Neuronal stem cell (in vitro differentiated cells): ENCODE data around the gene KIAA1328.
A peak's percentile ranks its signal among the peaks of the same experiment; 100 is the strongest.

Experiments
- DNase-seq: peaks from one replicate; pipeline ENCODE4 v3.0.0-alpha.2; 2013; ENCODE audit warnings: low spot score
- H2AFZ ChIP-seq: one replicate; pipeline ENCODE4 v1.6.1; 2013; ENCODE audit warnings: mild to moderate bottlenecking, low read length, inconsistent platforms
- H2AK5ac ChIP-seq: 2 replicates; pipeline ENCODE4 v1.6.1; 2013; ENCODE audit warnings: low read depth, mild to moderate bottlenecking, inconsistent platforms, low read length, moderate library complexity, mixed read lengths
- H2BK120ac ChIP-seq: 2 replicates; pipeline ENCODE4 v1.6.1; 2013; ENCODE audit warnings: low read depth, mild to moderate bottlenecking, inconsistent platforms, low read length, moderate library complexity, mixed read lengths
- H2BK12ac ChIP-seq: one replicate; pipeline ENCODE4 v1.6.1; 2013; ENCODE audit warnings: low read length, inconsistent platforms
- H2BK15ac ChIP-seq: 2 replicates; pipeline ENCODE4 v1.6.1; 2013; ENCODE audit warnings: mild to moderate bottlenecking, low read length, inconsistent platforms, mixed read lengths
- H2BK5ac ChIP-seq: one replicate; pipeline ENCODE4 v1.6.1; 2013; ENCODE audit warnings: inconsistent platforms, mild to moderate bottlenecking, low read length, moderate library complexity
- H3K14ac ChIP-seq: one replicate; pipeline ENCODE4 v1.6.1; 2013; ENCODE audit warnings: low read length, inconsistent platforms
- H3K18ac ChIP-seq: 2 replicates; pipeline ENCODE4 v1.6.1; 2013; ENCODE audit warnings: low read length, inconsistent platforms
- H3K23ac ChIP-seq: 2 replicates; pipeline ENCODE4 v1.6.1; 2013; ENCODE audit warnings: low read depth, mild to moderate bottlenecking, mixed read lengths, low read length, inconsistent platforms; ENCODE audit not compliant: poor library complexity
- H3K27ac ChIP-seq: replicated peaks from 3 replicates; pipeline ENCODE4 v1.5.1; 2013; ENCODE audit warnings: low read length, inconsistent platforms
- H3K27me3 ChIP-seq, 3 experiments: 2 replicates each; pipeline ENCODE4 v1.6.1; 2013; ENCODE audit warnings: low read length in 3 of 3, mild to moderate bottlenecking in 2 of 3, inconsistent platforms in 1 of 3, low read depth in 1 of 3, mixed read lengths in 1 of 3, moderate library complexity in 1 of 3; ENCODE audit not compliant: control insufficient read depth in 3 of 3, insufficient read depth in 3 of 3
- H3K36me3 ChIP-seq, 2 donors: replicated peaks in 1 of 2; 2 replicates each; pipeline ENCODE4 v1.6.1; 2013; ENCODE audit warnings: low read length in 2 of 2; ENCODE audit not compliant: control insufficient read depth in 2 of 2, insufficient read depth in 2 of 2
- H3K4ac ChIP-seq: 2 replicates; pipeline ENCODE4 v1.6.1; 2013; ENCODE audit warnings: inconsistent platforms, mild to moderate bottlenecking, low read length, moderate library complexity
- H3K4me1 ChIP-seq, 2 donors: 1 replicate in 1 of 2; 2 replicates in 1 of 2; pipeline ENCODE4 v1.6.1; 2013; ENCODE audit warnings: low read length in 2 of 2, low read depth in 1 of 2; ENCODE audit not compliant: control insufficient read depth in 2 of 2, insufficient read depth in 1 of 2
- H3K4me2 ChIP-seq: one replicate; pipeline ENCODE4 v1.6.1; 2013; ENCODE audit warnings: mild to moderate bottlenecking, low read length, inconsistent platforms; ENCODE audit not compliant: insufficient read depth, poor library complexity, severe bottlenecking
- H3K4me3 ChIP-seq, 2 donors: 2 replicates each; pipeline ENCODE4 v1.5.1; 2013; ENCODE audit warnings: low read length in 2 of 2, mild to moderate bottlenecking in 2 of 2, inconsistent platforms in 1 of 2, moderate library complexity in 1 of 2
- H3K79me1 ChIP-seq: one replicate; pipeline ENCODE4 v1.6.1; 2013; ENCODE audit warnings: low read depth, mild to moderate bottlenecking, inconsistent platforms, low read length, moderate library complexity
- H3K9ac ChIP-seq: one replicate; pipeline ENCODE4 v1.6.1; 2013; ENCODE audit warnings: mild to moderate bottlenecking, low read depth, low read length, inconsistent platforms; ENCODE audit not compliant: poor library complexity
- H3K9me3 ChIP-seq, 2 donors: replicated peaks in 1 of 2; 2 replicates each; pipeline versions ENCODE3 to v1.6.1; 2013; ENCODE audit warnings: low read length in 2 of 2, mild to moderate bottlenecking in 2 of 2, inconsistent platforms in 1 of 2, low read depth in 1 of 2, mixed read lengths in 1 of 2, moderate library complexity in 1 of 2; ENCODE audit not compliant: control insufficient read depth in 2 of 2, insufficient read depth in 1 of 2
- H4K8ac ChIP-seq: one replicate; pipeline ENCODE4 v1.6.1; 2013; ENCODE audit warnings: low read depth, mild to moderate bottlenecking, inconsistent platforms, low read length, moderate library complexity
- H4K91ac ChIP-seq: one replicate; pipeline ENCODE4 v1.6.1; 2013; ENCODE audit warnings: low read length, low read depth, mild to moderate bottlenecking, inconsistent platforms; ENCODE audit not compliant: poor library complexity
- WGBS, 2 donors: extraction: QIAGEN DNeasy Blood & Tissue Kit; methylation state at CpG; one replicate each; pipeline ENCODE4 v1.1.7; 2013; ENCODE audit warnings: missing lambda C conversion rate in 2 of 2, mixed read lengths in 1 of 2; ENCODE audit not compliant: insufficient read length in 2 of 2, insufficient replicate concordance in 1 of 2; ENCODE audit errors: extremely low coverage in 2 of 2; 5-methylcytosine and 5-hydroxymethylcytosine counted together

KIAA1328 gene

GRCh38 chr18:37261988-37262387, 433.1 kb downstream of the KIAA1328 start:
- Histone ChIP-seq H2AFZ (no peak overlapping the region), H3K14ac (no peak overlapping the region), H2AK5ac (peak overlapping the region; percentile 67), H3K36me3 (peaks cover 0 to 3% of the 10 kb centered on the region in 2 donors), H3K9me3 (peaks cover 0 to 3% of the 10 kb centered on the region in 2 donors), H3K27ac (no peak overlapping the region), H3K4ac (no peak overlapping the region), H2BK5ac (no peak overlapping the region), H2BK15ac (no peak overlapping the region), H3K27me3 (peaks cover 0 to 36% (median 2%) of the 10 kb centered on the region in 3 experiments), H3K4me1 (peaks cover 0 to 5% of the 10 kb centered on the region in 2 donors), H2BK12ac (no peak overlapping the region), H4K91ac (no peak overlapping the region), H3K18ac (no peak overlapping the region), H3K9ac (no peak overlapping the region), H3K4me2 (no peak overlapping the region), H3K4me3 (no peak overlapping the region), H3K23ac (peak overlapping the region; percentile 58), H2BK120ac (no peak overlapping the region), H4K8ac (no peak overlapping the region), H3K79me1 (peaks cover 2% of the 10 kb centered on the region)
- no peak for DNase-seq
- WGBS, 2 donors, result no CpG with 5 or more reads among the region's 8 CpGs

GRCh38 chr18:37264956-37265355, 436.0 kb downstream of the KIAA1328 start:
- no peak overlapping the region for H3K4ac ChIP-seq
- H2BK120ac ChIP-seq, result no peak overlapping the region
- peaks cover 0 to 3% of the 10 kb centered on the region in 2 donors for H3K9me3 ChIP-seq
- H4K8ac ChIP-seq, result no peak overlapping the region
- H3K18ac ChIP-seq, result no peak overlapping the region
- H2BK15ac ChIP-seq, result no peak overlapping the region
- peaks cover 0 to 5% of the 10 kb centered on the region in 2 donors for H3K4me1 ChIP-seq
- peak overlapping the region; percentile 85 for H3K9ac ChIP-seq
- peak overlapping the region in 1 of 2 donors; percentile 65 for H3K4me3 ChIP-seq
- H3K36me3 ChIP-seq, result peaks cover 0 to 3% of the 10 kb centered on the region in 2 donors
- no peak overlapping the region for H3K27ac ChIP-seq
- H3K79me1 ChIP-seq, result peaks cover 2% of the 10 kb centered on the region
- DNase-seq, result no peak
- no peak overlapping the region for H3K4me2 ChIP-seq
- no peak overlapping the region for H3K23ac ChIP-seq
- peaks cover 0 to 13% (median 0%) of the 10 kb centered on the region in 3 experiments for H3K27me3 ChIP-seq
- H4K91ac ChIP-seq, result no peak overlapping the region
- H2AFZ ChIP-seq, result no peak overlapping the region
- no CpG with 5 or more reads among the region's 14 CpGs for WGBS, 2 donors
- H2BK5ac ChIP-seq, result no peak overlapping the region
- peak overlapping the region; percentile 49 for H3K14ac ChIP-seq
- H2BK12ac ChIP-seq, result no peak overlapping the region
- no peak overlapping the region for H2AK5ac ChIP-seq

- peaks cover 0 to 3% of the 10 kb centered on the region in 2 donors for H3K9me3 ChIP-seq
- H3K4ac ChIP-seq, result no peak overlapping the region
- no peak overlapping the region for H2BK15ac ChIP-seq
- peaks cover 0 to 3% of the 10 kb centered on the region in 2 donors for H3K36me3 ChIP-seq
- no peak overlapping the region for H2AK5ac ChIP-seq
- H3K4me2 ChIP-seq, result no peak overlapping the region
- H3K23ac ChIP-seq, result peak overlapping the region; percentile 49
- H2BK120ac ChIP-seq, result no peak overlapping the region
- peaks cover 0 to 10% (median 0%) of the 10 kb centered on the region in 3 experiments for H3K27me3 ChIP-seq
- no peak overlapping the region for H3K4me3 ChIP-seq
- peaks cover 2% of the 10 kb centered on the region for H3K79me1 ChIP-seq
- H3K4me1 ChIP-seq, result peaks cover 0 to 5% of the 10 kb centered on the region in 2 donors
- peak overlapping the region; percentile 9 for H3K9ac ChIP-seq
- H3K18ac ChIP-seq, result peak overlapping the region; percentile 21
- peak overlapping the region; percentile 40 for H3K14ac ChIP-seq
- WGBS, 2 donors, result no CpG with 5 or more reads among the region's 2 CpGs
- no peak overlapping the region for H2BK12ac ChIP-seq
- H2AFZ ChIP-seq, result no peak overlapping the region
- H3K27ac ChIP-seq, result no peak overlapping the region
- no peak overlapping the region for H4K91ac ChIP-seq
- DNase-seq, result no peak
- H4K8ac ChIP-seq, result no peak overlapping the region
- no peak overlapping the region for H2BK5ac ChIP-seq
Observed at GRCh38 chr18:37265382-37265781, 436.5 kb downstream of the KIAA1328 start.

GRCh38 chr18:37266290-37266689, 437.4 kb downstream of the KIAA1328 start:
- no peak overlapping the region for H2AFZ ChIP-seq
- no peak overlapping the region for H3K4me2 ChIP-seq
- no peak overlapping the region for H2BK5ac ChIP-seq
- H3K4me1 ChIP-seq, result peaks cover 0 to 5% of the 10 kb centered on the region in 2 donors
- WGBS, 2 donors, result no CpG with 5 or more reads among the region's 13 CpGs
- peak overlapping the region; percentile 33 for H3K18ac ChIP-seq
- H3K4me3 ChIP-seq, result no peak overlapping the region
- H2BK12ac ChIP-seq, result peak overlapping the region; percentile 66
- no peak overlapping the region for H3K27ac ChIP-seq
- H3K9ac ChIP-seq, result no peak overlapping the region
- no peak overlapping the region for H4K8ac ChIP-seq
- no peak for DNase-seq
- H2AK5ac ChIP-seq, result no peak overlapping the region
- H3K4ac ChIP-seq, result no peak overlapping the region
- H3K9me3 ChIP-seq, result peaks cover 0 to 3% of the 10 kb centered on the region in 2 donors
- no peak overlapping the region for H2BK15ac ChIP-seq
- H2BK120ac ChIP-seq, result no peak overlapping the region
- peaks cover 2% of the 10 kb centered on the region for H3K79me1 ChIP-seq
- H4K91ac ChIP-seq, result no peak overlapping the region
- peaks cover 0 to 6% (median 0%) of the 10 kb centered on the region in 3 experiments for H3K27me3 ChIP-seq
- peaks cover 0 to 3% of the 10 kb centered on the region in 2 donors for H3K36me3 ChIP-seq
- H3K14ac ChIP-seq, result no peak overlapping the region
- H3K23ac ChIP-seq, result peak overlapping the region; percentile 27
